Neural progenitor cell (in vitro differentiated cells): ENCODE measurements around the gene HIGD2A. TPM values are rescaled to one million over a fixed set of nuclear protein-coding genes. Genes with fewer than 3 reads are reported as not detected.

Experiments used
- DNase-seq: peaks from one replicate; pipeline ENCODE4 v3.0.0-alpha.2; 2016; ENCODE audit warnings: low spot score
- H2AFZ ChIP-seq: fragments of 200-600 bp; sonication (generic); replicated peaks from 2 replicates; pipeline ENCODE4 v1.6.1; 2016; ENCODE audit warnings: antibody characterized with exemption
- H3F3A ChIP-seq: fragments of 200-600 bp; sonication (generic); 2 replicates; pipeline ENCODE4 v1.6.1; 2016; ENCODE audit warnings: antibody characterized with exemption, low read depth
- H3K27ac ChIP-seq: fragments of 200-600 bp; sonication (generic); 2 replicates; pipeline ENCODE4 v1.5.1; 2016; ENCODE audit warnings: mild to moderate bottlenecking
- H3K27me3 ChIP-seq: fragments of 200-600 bp; sonication (generic); 2 replicates; pipeline ENCODE4 v1.6.1; 2016; ENCODE audit warnings: mild to moderate bottlenecking, moderate library complexity
- H3K36me3 ChIP-seq: fragments of 200-600 bp; sonication (generic); 2 replicates; pipeline ENCODE4 v1.5.1; 2016
- H3K4me1 ChIP-seq: fragments of 200-600 bp; sonication (generic); 2 replicates; pipeline ENCODE4 v1.6.1; 2016; ENCODE audit warnings: mixed run types
- H3K4me2 ChIP-seq: fragments of 200-600 bp; sonication (generic); 2 replicates; pipeline ENCODE4 v1.6.1; 2016
- H3K4me3 ChIP-seq: fragments of 200-600 bp; sonication (generic); 2 replicates; pipeline ENCODE4 v1.5.1; 2016
- H3K79me2 ChIP-seq: fragments of 200-600 bp; sonication (generic); 2 replicates; pipeline ENCODE4 v1.6.1; 2016; ENCODE audit warnings: low read depth
- H3K9ac ChIP-seq: fragments of 200-600 bp; sonication (generic); 2 replicates; pipeline ENCODE4 v1.6.1; 2016
- H3K9me3 ChIP-seq: fragments of 200-600 bp; sonication (generic); 2 replicates; pipeline ENCODE4 v1.5.1; 2016; ENCODE audit warnings: low read depth
- H4K20me1 ChIP-seq: fragments of 200-600 bp; sonication (generic); 2 replicates; pipeline ENCODE4 v1.6.1; 2016; ENCODE audit warnings: low read depth
- H3K27ac Mint-ChIP-seq: 3 replicates; pipeline ENCODE4 v1.8.0; 2021; ENCODE audit warnings: mixed read lengths
- H3K27me3 Mint-ChIP-seq: 2 replicates; pipeline ENCODE4 v1.8.0; 2022; ENCODE audit warnings: low read depth, mild to moderate bottlenecking, inconsistent platforms, moderate library complexity, mixed read lengths; ENCODE audit not compliant: insufficient read depth
- H3K36me3 Mint-ChIP-seq: 3 replicates; pipeline ENCODE4 v1.8.0; 2021; ENCODE audit warnings: mixed read lengths
- H3K4me1 Mint-ChIP-seq: 3 replicates; pipeline ENCODE4 v1.8.0; 2021; ENCODE audit warnings: mixed read lengths
- H3K4me3 Mint-ChIP-seq: 3 replicates; pipeline ENCODE4 v1.8.0; 2021; ENCODE audit warnings: mild to moderate bottlenecking, moderate library complexity, mixed read lengths
- H3K9me3 Mint-ChIP-seq: 3 replicates; pipeline ENCODE4 v1.8.0; 2020; ENCODE audit warnings: mixed read lengths
- EZH2 ChIP-seq: fragments of 200-600 bp; sonication (generic); IDR thresholded peaks from 2 replicates; pipeline ENCODE4 v1.6.1; 2017; ENCODE audit warnings: antibody characterized with exemption, mild to moderate bottlenecking, moderate library complexity
- EZH2phosphoT487 ChIP-seq: fragments of 200-600 bp; sonication (generic); IDR thresholded peaks from 2 replicates; pipeline ENCODE4 v1.6.1; 2017; ENCODE audit warnings: antibody characterized with exemption
- total RNA-seq: library from RNA; depleted of rRNA; stranded (reverse); fragments of >200 nt; gene quantifications from 2 replicates; pipeline ENCODE4 v1.2.3, GENCODE V29; 2015; ENCODE audit warnings: low replicate concordance
- TF ChIP-seq, protein P1 (sequence below): fragments of 200-600 bp; sonication (generic); IDR thresholded peaks from 2 replicates; pipeline ENCODE4 v1.5.1; 2017; ENCODE audit warnings: antibody characterized with exemption, mild to moderate bottlenecking

HIGD2A gene
- total RNA-seq, 1 donor from 2014 or later: 40.1 TPM

DNA sequence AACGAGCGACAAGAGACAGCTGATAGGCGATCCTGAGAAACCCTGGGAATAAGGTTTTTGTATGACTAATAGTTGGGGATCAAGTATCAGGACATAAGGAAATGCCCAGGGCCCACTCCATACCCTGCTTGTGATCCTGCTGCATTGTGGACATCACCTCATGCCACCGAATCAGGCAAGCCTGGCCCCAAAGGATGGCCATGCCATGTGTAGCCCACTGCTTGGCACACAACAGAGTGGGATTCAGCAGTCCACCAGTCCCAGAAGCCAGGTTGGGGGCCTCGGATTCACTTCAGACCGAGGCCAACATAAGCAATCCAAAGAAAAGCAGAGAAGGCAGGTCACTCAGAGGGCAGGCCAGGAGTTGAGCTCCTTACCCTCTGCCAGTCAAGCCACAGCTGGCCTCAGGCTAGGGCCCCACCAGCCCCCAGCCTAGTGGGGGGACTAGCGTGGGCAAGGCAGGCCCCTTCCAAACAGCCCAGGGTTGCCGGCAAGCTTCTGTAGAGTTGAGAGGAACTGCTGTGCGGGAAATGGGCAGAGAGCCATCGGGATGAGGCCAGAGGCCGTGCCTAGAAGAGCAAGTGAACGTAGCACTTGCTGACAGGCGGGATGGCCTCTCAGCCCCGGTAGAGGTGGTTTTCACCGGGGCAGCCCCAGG, 5.2 kb upstream of the HIGD2A start:
- H3K4me3 ChIP-seq: no peak overlapping the region
- H3K27me3 ChIP-seq: no peaks in the 10 kb centered on the region
- no peaks in the 10 kb centered on the region for H3F3A ChIP-seq
- TF ChIP-seq EZH2phosphoT487 (no peak), EZH2 (no peak)
- TF ChIP-seq, protein P1, sequence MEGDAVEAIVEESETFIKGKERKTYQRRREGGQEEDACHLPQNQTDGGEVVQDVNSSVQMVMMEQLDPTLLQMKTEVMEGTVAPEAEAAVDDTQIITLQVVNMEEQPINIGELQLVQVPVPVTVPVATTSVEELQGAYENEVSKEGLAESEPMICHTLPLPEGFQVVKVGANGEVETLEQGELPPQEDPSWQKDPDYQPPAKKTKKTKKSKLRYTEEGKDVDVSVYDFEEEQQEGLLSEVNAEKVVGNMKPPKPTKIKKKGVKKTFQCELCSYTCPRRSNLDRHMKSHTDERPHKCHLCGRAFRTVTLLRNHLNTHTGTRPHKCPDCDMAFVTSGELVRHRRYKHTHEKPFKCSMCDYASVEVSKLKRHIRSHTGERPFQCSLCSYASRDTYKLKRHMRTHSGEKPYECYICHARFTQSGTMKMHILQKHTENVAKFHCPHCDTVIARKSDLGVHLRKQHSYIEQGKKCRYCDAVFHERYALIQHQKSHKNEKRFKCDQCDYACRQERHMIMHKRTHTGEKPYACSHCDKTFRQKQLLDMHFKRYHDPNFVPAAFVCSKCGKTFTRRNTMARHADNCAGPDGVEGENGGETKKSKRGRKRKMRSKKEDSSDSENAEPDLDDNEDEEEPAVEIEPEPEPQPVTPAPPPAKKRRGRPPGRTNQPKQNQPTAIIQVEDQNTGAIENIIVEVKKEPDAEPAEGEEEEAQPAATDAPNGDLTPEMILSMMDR: no peak
- no peak for DNase-seq
- H3K36me3 ChIP-seq: no peaks in the 10 kb centered on the region
- no peak overlapping the region for H2AFZ ChIP-seq
- peaks cover 29% of the 10 kb centered on the region for H3K79me2 ChIP-seq
- no peak overlapping the region for H3K27ac ChIP-seq
- no peak overlapping the region for H3K9ac ChIP-seq
- no peaks in the 10 kb centered on the region for H3K9me3 Mint-ChIP-seq
- no peak overlapping the region for H3K4me3 Mint-ChIP-seq
- peaks cover 7% of the 10 kb centered on the region for H3K4me1 ChIP-seq
- H3K9me3 ChIP-seq: no peaks in the 10 kb centered on the region
- peaks cover 1% of the 10 kb centered on the region for H3K27me3 Mint-ChIP-seq
- no peak overlapping the region for H3K4me2 ChIP-seq
- H3K4me1 Mint-ChIP-seq: peaks cover 15% of the 10 kb centered on the region
- H4K20me1 ChIP-seq: peaks cover 8% of the 10 kb centered on the region
- no peak overlapping the region for H3K27ac Mint-ChIP-seq
- peaks cover 2% of the 10 kb centered on the region for H3K36me3 Mint-ChIP-seq

DNA sequence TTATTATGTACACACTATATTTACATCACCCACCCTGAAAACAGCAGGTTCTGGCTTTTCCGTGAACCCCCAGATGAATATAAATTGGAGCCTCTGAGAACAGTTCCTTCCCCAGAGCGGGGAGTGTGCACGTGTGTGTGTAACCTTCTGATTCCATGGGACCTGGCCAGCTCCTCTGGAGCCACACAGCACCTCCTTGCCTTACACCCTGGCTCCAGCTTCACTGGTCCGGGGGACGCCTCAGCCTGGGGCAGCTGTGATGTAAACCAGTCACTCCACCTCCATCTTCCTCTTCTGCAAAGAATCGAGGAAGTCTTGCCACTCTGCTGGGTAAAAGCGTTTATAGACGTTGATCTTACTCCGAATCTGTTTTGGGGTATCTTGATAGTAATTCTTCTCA, 4.6 kb upstream of the HIGD2A start:
- Histone ChIP-seq H3K9ac (no peak overlapping the region), H2AFZ (no peak overlapping the region), H3K9me3 (no peaks in the 10 kb centered on the region), H3K79me2 (peaks cover 29% of the 10 kb centered on the region), H3K27me3 (no peaks in the 10 kb centered on the region), H4K20me1 (peaks cover 8% of the 10 kb centered on the region), H3K27ac (no peak overlapping the region), H3K4me1 (peaks cover 7% of the 10 kb centered on the region), H3K4me3 (no peak overlapping the region), H3K4me2 (no peak overlapping the region), H3F3A (no peaks in the 10 kb centered on the region), H3K36me3 (no peaks in the 10 kb centered on the region)
- peaks cover 15% of the 10 kb centered on the region for H3K4me1 Mint-ChIP-seq
- no peak overlapping the region for H3K27ac Mint-ChIP-seq
- no peak for DNase-seq
- no peaks in the 10 kb centered on the region for H3K9me3 Mint-ChIP-seq
- TF ChIP-seq EZH2 (no peak), EZH2phosphoT487 (no peak)
- TF ChIP-seq, protein P1: no peak
- peaks cover 2% of the 10 kb centered on the region for H3K36me3 Mint-ChIP-seq
- no peak overlapping the region for H3K4me3 Mint-ChIP-seq
- H3K27me3 Mint-ChIP-seq: peaks cover 7% of the 10 kb centered on the region

DNA sequence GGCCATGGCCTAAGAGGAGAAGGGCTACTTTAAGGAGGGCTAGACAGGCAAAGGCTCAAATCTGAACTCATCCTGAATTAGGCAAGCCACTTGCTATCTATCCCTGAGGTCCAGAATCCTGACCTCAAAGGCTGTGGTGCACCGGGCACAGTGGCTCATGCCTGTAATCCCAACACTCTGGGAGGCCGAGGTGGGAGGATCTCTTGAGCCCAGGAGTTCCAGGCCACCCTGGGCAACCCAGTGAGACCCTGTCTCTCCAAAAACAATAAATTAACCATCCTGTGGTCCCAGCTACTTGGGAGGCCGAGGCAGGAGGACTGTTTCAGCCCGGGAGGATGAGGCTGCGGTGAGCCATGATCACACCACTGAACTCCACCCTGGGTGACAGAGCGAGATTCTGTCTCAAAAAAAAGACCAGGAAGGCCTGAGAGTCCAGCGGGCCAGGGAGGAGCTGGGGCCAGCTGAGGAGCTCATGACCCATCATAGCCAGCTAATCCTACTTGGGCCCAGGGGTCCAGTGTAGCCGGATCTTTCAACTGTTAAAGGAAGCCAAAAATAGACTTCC, 4.1 kb upstream of the HIGD2A start:
- H3K4me3 Mint-ChIP-seq: no peak overlapping the region
- H4K20me1 ChIP-seq: peaks cover 8% of the 10 kb centered on the region
- peaks cover 2% of the 10 kb centered on the region for H3K36me3 Mint-ChIP-seq

More for the DNA sequence above, 4.1 kb upstream of the HIGD2A start:
- Histone ChIP-seq H3K4me1 (peaks cover 7% of the 10 kb centered on the region), H3K9ac (no peak overlapping the region), H3K4me2 (no peak overlapping the region), H3F3A (peaks cover 4% of the 10 kb centered on the region), H3K9me3 (no peaks in the 10 kb centered on the region), H3K27ac (no peak overlapping the region), H3K27me3 (no peaks in the 10 kb centered on the region), H2AFZ (no peak overlapping the region), H3K36me3 (no peaks in the 10 kb centered on the region), H3K4me3 (no peak overlapping the region), H3K79me2 (peaks cover 32% of the 10 kb centered on the region)
- Mint-ChIP-seq H3K27me3 (peaks cover 9% of the 10 kb centered on the region), H3K9me3 (no peaks in the 10 kb centered on the region), H3K4me1 (peaks cover 17% of the 10 kb centered on the region), H3K27ac (no peak overlapping the region)
- TF ChIP-seq EZH2phosphoT487 (no peak), EZH2 (no peak)
- TF ChIP-seq, protein P1: no peak
- DNase-seq: no peak
